HG03196 (cell line): Measurements from ENCODE around the gene CLTCL1.
A peak's percentile ranks its signal among the peaks of the same experiment; 100 is the strongest.
"Not testable (repeated sequence)": the region's sequence is repeated elsewhere in the genome, so short reads cannot be mapped to it uniquely, and the experiment has no call there.

ENCODE experiments used
- ATAC-seq: cut with Tn5 transposase; IDR thresholded peaks from one replicate; pipeline ENCODE4 v1.9.1; 2021; ENCODE audit not compliant: unreplicated experiment

Gene CLTCL1

DNA sequence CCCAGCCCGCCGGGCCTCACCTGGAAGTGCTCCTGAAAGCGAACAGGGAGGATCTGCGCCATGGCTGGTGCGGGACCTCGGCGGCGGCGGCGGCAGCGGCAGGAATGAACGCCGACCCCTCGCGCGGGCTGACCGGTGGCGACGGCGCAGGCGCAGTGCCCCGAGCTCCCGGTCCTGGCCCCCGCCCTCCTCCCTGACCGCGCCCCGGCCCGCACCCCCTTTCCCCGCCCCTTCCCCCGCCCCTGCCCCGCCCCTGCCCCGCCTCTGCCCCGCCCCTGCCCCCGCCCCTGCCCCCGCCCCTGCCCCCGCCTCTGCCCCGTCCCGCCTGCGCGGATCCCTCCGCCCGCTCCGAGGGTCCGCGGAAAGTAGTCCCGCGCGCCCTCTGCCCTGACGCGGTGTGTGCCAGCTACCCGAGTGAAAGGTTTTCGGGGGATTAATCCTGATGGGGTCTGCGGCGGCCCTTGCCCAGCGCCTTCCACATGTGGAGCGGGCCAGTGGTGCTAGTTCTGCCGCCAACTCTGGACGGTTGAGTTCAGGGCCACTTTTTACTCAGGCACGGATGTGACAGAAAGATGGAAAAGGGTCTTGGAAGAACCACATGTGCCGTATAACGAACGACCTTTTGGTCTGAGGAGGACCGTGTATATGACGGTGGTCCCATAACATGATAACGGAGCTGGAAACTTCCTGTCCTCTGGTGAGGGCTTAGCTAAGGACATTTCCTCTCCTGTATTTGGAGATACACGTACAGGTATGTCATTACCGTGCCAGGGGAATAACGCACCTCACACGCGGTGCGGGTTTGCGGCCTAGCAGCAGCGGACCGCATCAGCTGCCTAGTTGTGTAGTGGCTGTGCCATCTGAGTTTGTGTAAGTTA is at the start of gene CLTCL1:
CLTCL1 (minus strand) TSS at position 140 of the 878 bp plus-strand sequence; CDS start at position 62, 78 bp downstream.
- ATAC-seq: peak; percentile 60

DNA sequence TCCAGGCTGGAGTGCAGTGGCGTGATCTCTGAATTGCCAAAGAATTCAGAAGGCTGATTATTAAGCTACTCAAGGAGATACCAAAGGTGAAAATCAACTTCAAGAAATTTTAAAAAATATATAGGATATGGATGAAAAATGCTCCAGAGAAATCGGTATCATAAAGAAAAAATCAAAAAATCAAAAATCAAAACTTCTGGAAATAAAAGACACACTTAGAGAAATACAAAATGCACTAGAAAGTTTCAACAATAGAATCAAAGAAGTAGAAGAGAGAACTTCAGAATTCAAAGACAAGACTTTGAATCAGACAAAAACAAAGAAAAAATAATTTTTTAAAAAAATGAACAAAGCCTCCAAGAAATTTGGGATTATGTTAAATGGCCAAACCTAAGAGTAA is 45.6 kb upstream of the CLTCL1 start:
- no peak for ATAC-seq

DNA sequence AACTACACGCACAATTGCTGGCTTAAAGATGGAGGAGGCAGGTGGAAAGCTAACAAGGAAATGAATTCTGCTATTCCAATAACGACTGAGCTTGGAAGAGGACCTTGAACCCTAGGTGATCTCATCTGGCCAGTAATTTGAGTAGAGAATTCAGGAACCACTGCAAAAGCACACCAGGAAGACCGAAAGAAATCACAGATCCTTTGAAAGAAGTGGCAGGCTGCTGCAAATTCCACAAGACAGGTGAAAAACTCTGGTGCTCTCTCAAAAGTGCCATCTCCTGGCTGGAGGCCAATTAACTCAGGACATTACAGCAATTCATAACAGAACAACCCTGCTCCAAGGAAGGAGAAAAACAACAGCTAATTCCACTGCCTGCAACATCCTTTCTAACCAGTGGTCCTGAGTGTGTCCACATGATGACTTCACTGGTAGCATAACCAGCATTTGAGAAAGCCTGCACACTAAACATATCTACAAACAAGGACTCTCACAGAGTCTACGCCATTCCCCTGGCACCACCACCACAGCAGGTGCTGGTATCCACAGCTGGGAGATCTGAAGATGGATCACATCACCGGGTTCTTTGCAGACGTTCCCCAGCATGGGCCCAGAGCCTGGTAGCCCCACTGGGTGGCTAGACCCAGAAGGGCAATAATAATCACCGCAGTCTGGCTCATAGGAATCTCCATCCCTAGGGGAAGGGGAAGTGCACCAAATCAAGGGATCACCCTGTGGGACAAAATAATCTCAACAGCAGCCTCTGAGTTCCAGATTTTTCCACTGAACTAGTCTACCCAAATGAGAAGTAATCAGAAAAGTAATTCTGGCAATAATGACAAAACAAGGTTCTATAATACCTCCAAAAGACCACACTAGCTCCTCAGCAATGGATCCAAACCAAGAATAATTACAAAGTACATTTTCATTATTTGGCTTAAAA is 44.9 kb upstream of the CLTCL1 start:
- ATAC-seq: no peak

DNA sequence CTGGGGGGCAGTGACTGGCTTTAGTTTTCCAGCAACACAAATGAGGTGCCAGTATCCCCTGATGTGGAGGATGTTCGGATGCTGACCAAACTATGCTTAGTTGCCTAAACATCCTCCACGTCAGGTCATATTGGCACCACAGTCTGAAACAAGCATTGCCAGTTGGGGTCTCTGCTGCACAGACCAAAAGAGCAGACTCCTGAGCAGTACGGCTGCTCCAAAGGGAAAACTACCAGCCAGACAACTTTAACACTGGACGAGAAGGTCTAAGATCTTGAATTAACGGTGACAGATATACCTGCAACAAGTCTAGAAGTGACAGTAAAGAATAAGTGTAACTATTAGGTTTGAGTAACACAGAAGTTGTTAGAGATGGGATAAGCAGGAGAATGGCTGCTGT is 40.5 kb upstream of the CLTCL1 start:
- ATAC-seq: no peak

DNA sequence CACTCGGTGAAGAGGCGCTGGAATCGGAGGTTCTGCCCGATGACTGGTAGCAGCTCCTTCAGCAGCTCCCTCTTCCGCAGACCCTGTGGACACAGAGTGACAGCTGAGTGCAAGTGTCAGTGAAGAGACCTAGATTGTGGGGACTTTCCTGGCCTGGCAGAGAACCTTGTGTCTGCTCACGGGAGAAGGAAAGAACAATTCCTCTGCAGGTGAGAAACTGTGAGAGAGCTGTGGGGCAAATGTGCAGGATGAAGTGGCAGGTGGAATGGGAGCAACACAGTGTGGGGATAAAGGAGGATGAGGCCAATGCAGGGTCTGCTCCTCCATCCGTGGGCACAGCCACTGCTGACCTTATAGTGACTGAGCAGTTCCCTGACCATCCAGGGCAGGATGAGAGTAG is 40.0 kb upstream of the CLTCL1 start:
- ATAC-seq: no peak

DNA sequence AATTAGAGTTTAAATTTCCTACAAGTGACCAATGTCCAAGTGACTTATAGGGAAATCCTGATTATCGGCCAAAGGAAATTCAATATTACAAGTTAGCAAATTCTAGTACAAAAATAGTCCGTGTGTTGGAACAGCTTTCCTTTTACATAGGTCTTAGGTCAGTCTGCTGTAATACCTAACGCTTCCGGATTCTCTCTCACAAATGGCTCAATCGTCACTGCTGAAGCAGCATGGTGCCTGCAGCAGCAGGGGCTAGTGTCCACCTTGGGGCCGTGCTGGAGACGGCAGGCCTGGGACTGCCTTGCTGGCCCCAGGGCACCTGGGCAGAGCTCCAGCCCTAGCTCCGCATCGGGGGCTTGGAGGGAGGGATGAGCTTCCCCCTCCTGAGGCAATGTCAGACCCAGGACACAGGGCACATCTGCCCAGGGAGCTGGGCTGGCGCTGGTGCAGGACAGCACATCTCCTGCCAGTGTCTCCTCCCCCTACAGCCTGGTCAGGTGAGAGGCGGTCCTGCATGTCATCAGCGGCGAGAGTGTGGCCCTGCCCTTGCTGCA is 39.4 kb upstream of the CLTCL1 start:
- ATAC-seq: no peak

DNA sequence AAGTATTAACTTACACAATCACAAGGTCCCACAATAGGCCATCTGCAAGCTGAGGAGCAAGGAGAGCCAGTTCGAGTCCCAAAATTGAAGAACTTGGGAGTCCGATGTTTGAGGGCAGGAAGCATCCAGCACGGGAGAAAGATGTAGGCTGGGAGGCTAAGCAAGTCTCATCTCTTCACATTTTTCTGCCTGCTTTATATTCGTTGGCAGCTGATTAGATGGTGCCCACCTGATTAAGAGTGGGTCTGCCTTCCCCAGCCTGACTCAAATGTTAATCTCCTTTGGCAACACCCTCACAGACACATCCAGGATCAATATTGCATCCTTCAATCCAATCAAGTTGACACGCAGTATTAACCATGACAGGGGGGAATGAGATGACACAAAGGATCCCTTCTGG is 38.7 kb upstream of the CLTCL1 start:
- not testable (repeated sequence) for ATAC-seq

DNA sequence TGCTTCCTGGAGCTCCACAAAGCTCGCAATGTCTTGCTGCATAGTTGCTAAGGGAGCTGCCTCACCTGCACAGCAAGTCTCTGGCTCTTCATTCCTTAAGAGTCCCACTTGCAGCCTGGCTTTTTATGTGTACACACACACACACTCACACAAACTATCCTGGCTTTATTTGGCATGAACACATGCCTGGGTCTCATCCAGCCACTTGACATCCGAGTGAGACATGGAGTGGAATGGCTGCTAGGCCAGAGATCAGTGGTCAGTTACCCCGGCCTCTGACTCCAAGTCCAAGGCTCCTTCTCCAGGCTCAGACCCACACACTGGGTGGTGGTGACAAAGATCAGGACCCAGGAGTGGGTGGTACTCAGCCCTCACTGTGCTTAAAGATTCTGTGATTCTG is 37.9 kb upstream of the CLTCL1 start:
- no peak for ATAC-seq

DNA sequence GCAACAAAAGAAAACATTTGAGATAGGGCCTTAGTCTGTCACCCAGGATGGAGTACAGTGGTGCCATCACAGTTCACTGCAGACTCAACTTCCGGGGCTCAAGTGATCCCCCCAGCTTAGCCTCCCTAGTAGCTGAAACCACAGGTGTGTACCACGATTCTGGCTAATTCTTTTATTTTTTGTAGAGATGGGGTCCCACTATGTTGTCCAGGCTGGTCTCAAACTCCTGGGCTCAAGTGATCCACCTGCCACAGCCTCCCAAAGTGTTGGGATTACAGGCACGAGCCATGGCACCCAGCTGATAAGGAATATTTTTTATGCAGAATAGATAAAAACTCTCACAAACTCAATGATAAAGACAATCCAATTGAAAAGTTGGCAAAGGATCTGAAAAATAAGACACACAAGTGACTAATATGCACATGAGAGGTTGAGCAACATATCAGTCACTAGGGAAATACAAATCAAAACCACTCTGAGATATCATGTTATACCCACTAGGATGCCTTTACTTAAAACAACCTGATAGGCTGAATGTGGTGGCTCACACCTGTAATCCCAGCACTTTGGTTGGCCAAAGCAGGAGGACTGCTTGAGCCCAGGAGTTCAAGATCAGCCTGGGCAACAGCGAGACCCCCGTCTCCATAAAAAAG is 33.9 kb upstream of the CLTCL1 start:
- ATAC-seq: no peak

DNA sequence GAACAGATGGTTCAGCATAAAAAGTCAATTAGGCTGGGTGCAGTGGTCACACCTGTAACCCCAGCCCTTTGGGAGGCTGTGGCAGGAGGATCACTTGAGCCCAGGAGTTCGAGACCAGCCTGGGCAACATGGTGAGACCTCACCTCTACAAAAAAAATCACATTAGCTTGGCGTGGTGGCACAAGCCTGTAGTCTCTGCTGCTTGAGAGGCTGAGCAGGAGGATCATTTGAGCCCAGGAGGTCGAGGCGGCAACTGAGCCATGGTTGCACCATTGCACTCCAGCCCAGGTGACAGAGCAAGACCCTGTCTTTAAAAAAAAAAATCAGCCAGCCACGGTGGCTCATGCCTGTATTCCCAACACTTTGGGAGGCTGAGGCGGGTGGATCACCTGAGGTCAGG is 31.9 kb upstream of the CLTCL1 start:
- ATAC-seq: not testable (repeated sequence)

DNA sequence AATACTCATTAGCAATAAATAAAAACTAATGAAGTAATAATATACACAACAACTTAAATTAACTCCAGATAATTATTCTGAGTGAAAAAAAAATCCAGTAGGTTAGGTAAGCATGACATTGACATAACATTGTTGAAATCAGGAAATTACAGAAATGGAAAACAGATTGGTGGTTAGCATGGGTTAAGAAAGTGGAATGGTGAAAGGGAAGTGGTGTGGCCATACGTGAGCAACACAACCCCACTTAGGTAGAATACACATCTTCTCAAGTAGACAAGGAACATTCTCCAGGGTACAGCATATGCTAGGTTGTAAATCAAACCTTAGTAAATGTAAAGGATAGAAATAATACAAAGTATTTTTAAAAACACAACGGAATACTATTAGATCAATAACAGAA is 30.2 kb upstream of the CLTCL1 start:
- no peak for ATAC-seq

DNA sequence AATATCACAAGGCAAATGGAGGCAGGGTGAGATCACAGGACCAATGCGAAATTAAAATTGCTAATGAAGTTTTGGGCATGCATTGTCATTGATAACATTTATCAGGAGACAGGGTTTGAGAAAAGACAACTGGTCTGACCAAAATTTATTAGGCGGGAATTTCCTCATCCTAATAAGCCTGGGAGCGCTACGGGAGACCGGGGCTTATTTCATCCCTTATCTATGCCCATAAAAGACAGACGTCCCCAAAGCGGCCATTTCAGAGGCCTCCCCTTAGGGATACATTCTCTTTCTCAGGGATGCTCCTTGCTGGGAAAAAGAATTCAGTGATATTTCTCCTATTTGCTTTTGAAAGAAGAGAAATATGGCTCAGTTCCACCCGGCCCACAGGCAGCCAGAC is 28.6 kb upstream of the CLTCL1 start:
- ATAC-seq: not testable (repeated sequence)

DNA sequence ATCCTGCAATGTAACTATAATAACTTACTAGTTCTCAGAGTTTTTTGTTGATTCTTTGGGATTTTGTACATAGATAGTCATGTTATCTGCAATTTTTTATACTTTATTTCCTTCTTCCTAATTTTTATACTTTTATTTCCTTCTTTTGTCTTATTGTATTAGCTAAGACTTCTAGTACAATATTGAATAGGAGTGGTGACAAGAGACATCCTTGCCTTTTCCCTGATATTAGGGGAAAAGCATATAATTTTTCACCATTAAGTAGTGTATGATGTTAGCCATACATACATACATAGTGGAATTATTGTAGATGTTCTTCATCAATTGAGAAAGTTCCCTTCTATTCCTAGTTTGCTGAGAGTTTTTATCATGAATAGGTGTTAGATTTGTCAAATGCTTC is 27.8 kb upstream of the CLTCL1 start:
- ATAC-seq: no peak

DNA sequence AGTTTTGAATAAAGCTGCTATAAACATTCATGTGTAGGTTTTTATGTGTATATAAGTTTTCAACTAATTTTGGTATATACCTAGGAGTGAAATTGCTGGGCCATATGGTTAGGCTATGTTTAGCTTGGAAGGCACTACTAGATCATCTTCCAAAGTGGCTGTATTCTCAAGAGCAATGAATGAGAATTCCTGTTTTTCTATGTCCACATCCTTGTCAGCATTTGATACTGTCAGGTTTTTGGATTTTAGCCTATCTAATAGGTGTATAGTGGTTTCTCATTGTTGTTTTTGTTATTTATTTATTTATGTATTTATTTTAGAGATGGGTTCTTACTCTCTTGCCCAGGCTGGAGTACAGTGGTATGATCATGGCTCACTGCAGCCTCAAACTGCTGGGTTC is 26.3 kb upstream of the CLTCL1 start:
- ATAC-seq: no peak

DNA sequence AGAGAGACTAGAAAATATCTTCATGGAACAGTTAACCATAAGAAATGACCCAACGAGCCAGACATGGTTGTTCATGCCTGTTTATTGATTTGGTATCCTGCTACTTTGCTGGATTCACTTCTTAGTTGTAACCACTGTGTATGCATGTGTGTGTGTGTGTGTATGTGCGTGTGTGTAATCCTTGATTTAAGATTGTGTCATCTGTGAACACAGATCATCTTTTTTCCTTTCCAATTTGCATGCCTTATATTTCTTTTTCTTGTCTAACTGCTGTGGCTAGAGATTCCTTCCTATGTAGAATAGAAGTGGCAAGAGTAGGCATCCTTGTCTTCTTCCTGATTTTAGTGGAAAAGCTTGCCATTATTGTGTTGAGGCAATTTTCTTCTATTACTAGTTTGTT is 16.4 kb upstream of the CLTCL1 start:
- ATAC-seq: no peak

DNA sequence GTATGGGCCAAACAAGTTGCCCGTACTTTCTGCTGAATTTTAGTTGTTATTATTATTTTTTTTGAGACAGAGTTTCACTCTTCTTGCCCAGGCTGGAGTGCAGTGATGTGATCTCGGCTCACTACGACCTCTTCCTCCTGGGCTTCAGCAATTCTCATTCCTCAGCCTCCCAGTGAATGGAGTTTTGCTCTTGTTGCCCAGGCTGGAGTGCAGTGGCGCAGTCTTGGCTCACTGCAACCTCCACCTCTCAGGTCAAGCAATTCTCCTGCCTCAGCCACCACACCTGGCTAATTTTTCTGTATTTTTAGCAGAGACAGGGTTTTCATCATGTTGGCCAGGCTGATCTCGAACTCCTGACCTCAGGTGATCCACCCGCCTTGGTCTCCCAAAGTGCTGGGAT is 15.0 kb upstream of the CLTCL1 start:
- ATAC-seq: not testable (repeated sequence)

DNA sequence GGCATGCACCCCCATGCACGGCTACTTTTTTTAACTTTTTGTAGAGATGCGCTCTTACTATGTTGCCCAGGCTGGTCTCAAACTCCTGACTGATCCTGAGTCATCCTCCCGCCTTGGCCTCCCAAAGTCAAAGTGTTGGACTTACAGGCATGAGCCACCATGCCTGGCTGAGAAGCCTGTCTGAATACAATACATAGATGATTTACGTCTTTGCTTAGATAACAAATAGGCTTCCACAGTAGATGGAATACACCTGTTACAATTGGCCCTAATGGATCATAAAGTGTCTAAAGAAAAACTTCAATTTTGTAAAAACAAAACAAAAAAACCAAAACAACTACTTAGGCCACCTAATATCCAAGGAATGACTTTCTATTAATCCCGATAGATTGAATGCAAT is 13.0 kb upstream of the CLTCL1 start:
- no peak for ATAC-seq

DNA sequence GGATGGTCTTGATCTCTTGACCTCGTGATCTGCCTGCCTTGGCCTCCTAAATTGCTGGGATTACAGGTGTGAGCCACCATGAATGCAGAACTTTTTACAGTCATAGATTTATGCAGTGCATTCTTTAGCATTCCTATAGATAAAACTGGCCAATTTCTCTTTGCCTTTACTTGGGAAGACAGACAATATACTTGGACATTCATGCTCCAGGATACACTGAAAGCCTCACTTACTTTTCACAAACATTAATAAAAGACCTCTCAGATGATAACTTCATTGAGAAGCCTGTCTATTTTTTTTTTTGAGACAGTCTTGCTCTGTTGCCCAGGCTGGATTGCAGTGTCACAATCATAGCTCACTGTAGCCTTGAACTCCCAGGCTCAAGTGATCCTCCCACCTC is 12.3 kb upstream of the CLTCL1 start:
- no peak for ATAC-seq

DNA sequence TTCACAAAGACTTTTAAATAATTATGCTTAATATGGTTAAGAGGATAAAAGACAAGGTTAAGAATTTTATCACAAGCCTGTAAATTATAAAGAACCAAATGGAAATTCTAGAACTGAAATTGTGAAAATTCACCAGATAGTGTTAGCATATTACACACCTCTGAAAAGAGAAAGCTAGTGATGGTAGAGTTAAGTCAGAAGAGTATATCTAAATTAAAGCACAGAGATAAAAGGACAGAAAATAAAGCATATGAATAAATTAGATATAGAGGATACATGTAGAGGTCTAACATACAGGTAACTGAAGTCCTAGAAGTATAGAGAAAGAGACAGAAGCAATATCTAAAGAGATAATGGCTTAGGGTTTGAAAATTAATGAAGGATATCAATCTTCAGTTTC is 4.2 kb upstream of the CLTCL1 start:
- no peak for ATAC-seq

DNA sequence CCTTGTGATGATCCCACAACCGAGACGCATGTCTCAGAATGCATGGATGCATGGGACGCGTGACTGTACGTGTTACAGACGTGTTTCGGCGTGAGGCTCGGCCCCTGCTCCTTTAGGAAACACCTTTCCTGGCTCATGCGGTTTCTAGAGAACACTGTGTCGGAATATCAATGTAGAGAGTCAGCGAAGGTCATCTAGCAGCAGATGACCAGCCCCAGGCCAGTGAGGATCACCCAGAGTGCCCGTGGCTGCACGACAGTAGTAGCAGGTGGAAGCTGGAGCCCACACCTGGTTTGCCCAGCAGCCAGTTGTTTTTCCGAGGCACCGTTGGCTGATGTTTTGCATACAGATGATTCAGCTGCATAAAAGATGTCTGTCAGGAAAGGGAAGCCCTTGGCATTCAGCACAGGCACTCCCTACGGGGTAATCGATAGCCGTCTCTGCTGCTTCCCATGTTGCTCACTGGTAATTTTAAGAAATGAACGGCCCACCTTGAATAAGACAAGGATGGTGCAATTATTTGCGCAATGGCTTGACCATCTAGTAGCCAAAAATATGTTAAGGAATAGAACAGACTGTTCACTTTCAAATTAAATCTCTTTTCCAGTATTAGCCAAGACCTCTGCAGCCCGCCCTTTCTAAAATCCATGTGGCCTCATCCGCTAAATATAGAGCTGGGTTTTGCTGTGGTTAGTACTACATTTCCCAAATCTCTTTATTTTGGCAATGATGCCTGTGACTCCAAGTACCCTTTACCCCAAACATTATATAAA is 1.1 kb upstream of the CLTCL1 start:
- ATAC-seq: no peak
